ENCODE results near the gene SLC7A1.

DNA sequence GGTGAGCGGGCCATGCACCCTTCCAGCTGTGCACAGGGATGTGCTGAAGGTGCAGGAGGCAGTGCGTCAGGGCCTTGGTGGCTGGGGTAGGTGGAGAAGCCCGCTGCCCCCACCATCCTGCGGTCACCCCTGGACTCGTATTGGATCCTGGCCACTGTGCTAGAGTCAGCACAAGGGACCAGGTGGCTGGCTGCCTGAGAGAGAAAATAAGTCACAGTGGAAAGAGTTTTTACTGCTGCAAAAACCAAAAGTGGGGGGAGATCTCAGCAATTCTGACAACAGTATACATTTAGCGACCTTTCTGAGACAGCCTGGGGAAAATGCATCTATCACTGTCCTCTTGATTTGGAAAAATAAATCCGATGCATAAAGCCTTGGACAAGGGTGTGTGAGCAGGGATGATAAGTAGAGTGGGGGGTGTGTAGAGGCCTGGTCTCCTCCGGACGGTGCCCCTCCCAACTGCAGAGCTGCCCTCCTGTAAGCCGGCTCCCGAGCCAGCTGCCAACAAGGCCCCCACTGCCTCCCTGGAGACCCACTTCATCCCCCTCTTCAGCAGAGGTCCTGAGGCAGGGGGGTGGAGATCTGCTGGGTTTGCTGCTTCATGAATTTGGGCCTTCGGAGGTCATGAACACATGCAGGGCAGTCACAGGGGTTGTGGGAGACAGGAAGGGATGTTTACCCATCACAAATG is 84.2 kb downstream of the SLC7A1 start:
- TF ChIP-seq POLR2A (IDR thresholded peaks at IDR 0.05), result no peak
- TF ChIP-seq, protein P1, sequence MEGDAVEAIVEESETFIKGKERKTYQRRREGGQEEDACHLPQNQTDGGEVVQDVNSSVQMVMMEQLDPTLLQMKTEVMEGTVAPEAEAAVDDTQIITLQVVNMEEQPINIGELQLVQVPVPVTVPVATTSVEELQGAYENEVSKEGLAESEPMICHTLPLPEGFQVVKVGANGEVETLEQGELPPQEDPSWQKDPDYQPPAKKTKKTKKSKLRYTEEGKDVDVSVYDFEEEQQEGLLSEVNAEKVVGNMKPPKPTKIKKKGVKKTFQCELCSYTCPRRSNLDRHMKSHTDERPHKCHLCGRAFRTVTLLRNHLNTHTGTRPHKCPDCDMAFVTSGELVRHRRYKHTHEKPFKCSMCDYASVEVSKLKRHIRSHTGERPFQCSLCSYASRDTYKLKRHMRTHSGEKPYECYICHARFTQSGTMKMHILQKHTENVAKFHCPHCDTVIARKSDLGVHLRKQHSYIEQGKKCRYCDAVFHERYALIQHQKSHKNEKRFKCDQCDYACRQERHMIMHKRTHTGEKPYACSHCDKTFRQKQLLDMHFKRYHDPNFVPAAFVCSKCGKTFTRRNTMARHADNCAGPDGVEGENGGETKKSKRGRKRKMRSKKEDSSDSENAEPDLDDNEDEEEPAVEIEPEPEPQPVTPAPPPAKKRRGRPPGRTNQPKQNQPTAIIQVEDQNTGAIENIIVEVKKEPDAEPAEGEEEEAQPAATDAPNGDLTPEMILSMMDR (IDR thresholded peaks at IDR 0.05), result no peak
